Neutrophil (primary cell): Measurements from ENCODE around the gene LRRC42.
"Not testable (repeated sequence)": the region's sequence is repeated elsewhere in the genome, so short reads cannot be mapped to it uniquely, and the experiment has no call there.

Experiments used
- H3K27ac ChIP-seq: fragments of 200-600 bp; sonication (generic); 2 replicates; pipeline ENCODE4 v1.5.1; 2016; ENCODE audit warnings: mild to moderate bottlenecking, moderate library complexity
- H3K27me3 ChIP-seq: fragments of 200-600 bp; sonication (generic); 2 replicates; pipeline ENCODE4 v1.6.0; 2016; ENCODE audit warnings: mild to moderate bottlenecking
- H3K36me3 ChIP-seq: fragments of 200-600 bp; sonication (generic); 2 replicates; pipeline ENCODE4 v1.5.1; 2017
- H3K4me1 ChIP-seq, 2 experiments: fragments of 200-600 bp in 1 of 2; sonication (generic) in 1 of 2; 1 replicate in 1 of 2; 2 replicates in 1 of 2; pipeline versions ENCODE4 v1.5.1 to v1.6.1; 2013 to 2016; ENCODE audit warnings: low read depth in 1 of 2, low read length in 1 of 2, mild to moderate bottlenecking in 1 of 2, moderate library complexity in 1 of 2; ENCODE audit not compliant: control insufficient read depth in 1 of 2, insufficient read depth in 1 of 2
- H3K4me3 ChIP-seq, 2 experiments: fragments of 200-600 bp in 1 of 2; sonication (generic) in 1 of 2; 1 replicate in 1 of 2; 2 replicates in 1 of 2; pipeline ENCODE4 v1.5.1; 2013 to 2016; ENCODE audit warnings: low read depth in 1 of 2, low read length in 1 of 2, mild to moderate bottlenecking in 1 of 2, moderate library complexity in 1 of 2
- H3K9me3 ChIP-seq: fragments of 200-600 bp; sonication (generic); 2 replicates; pipeline ENCODE4 v1.5.1; 2016
- TF ChIP-seq, protein P1 (sequence below): fragments of 200-600 bp; sonication (generic); IDR thresholded peaks from 2 replicates; pipeline ENCODE4 v1.5.1; 2016; ENCODE audit warnings: antibody characterized with exemption

LRRC42 gene

DNA sequence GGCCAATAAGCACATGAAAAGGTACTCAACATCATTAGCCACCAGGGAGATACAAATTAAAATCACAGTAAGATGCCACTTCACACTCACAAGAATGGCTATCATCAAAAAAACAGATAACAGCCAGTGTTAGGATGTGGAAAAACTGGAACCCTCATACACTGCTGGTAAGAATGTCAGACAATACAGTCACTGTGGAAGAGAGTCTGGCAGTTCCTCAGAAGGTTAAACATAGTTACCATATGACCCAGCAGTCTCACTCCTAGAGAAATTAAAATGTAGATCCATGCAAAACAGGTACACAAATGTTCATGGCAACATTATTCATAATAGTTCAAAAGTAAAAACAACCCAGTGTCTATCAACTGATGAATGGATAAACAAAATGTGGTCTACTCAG, 38.6 kb downstream of the LRRC42 start:
- no peaks in the 10 kb centered on the region for H3K9me3 ChIP-seq
- no peak overlapping the region for H3K27ac ChIP-seq
- H3K4me1 ChIP-seq = peaks cover 11 to 14% of the 10 kb centered on the region in 2 experiments
- no peak overlapping the region for H3K4me3 ChIP-seq
- no peaks in the 10 kb centered on the region for H3K27me3 ChIP-seq
- H3K36me3 ChIP-seq = no peaks in the 10 kb centered on the region
- TF ChIP-seq, protein P1, sequence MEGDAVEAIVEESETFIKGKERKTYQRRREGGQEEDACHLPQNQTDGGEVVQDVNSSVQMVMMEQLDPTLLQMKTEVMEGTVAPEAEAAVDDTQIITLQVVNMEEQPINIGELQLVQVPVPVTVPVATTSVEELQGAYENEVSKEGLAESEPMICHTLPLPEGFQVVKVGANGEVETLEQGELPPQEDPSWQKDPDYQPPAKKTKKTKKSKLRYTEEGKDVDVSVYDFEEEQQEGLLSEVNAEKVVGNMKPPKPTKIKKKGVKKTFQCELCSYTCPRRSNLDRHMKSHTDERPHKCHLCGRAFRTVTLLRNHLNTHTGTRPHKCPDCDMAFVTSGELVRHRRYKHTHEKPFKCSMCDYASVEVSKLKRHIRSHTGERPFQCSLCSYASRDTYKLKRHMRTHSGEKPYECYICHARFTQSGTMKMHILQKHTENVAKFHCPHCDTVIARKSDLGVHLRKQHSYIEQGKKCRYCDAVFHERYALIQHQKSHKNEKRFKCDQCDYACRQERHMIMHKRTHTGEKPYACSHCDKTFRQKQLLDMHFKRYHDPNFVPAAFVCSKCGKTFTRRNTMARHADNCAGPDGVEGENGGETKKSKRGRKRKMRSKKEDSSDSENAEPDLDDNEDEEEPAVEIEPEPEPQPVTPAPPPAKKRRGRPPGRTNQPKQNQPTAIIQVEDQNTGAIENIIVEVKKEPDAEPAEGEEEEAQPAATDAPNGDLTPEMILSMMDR = no peak

DNA sequence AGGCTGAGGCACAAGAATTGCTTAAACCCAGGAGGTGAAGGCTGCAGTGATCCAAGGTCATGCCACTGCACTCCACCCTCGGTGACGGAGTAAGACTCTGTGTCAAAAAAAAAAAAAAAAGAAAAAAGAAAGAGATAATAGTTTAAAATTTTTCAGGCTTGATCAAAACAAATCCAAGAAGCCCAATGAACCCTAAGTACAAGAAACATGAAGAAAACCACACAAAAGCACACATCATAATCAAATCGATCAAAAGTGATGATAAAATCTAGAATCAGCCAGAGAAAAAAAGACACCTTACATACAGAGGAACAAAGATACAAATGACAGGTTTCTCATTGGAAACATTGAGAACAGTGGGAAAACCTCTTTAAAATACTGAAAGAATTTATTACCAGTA, 40.3 kb downstream of the LRRC42 start:
- TF ChIP-seq, protein P1 = no peak
- Histone ChIP-seq H3K27me3 (no peaks in the 10 kb centered on the region), H3K36me3 (no peaks in the 10 kb centered on the region), H3K4me3 (no peak overlapping the region), H3K4me1 (peaks cover 11 to 14% of the 10 kb centered on the region in 2 experiments), H3K27ac (no peak overlapping the region), H3K9me3 (no peaks in the 10 kb centered on the region)

DNA sequence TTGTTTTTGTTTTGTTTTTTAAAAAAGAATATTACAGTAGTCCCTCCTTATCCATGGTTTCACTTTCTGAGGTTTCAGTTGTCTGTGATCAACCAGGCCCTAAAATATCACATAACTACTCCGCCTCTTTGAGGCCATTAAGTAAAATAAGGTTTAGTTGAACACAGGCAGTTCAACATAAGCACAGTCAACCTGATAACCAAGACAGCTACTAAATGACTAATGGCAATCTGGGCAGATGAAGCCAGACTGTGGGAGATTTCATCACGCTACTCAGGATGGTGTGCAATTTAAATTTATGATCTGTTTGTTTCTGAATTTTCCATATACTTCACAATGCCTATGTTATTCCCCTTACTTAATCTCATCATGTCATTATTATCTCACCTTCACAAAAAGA, 41.7 kb downstream of the LRRC42 start:
- Histone ChIP-seq H3K4me1 (no peaks in the 10 kb centered on the region), H3K36me3 (no peaks in the 10 kb centered on the region), H3K27me3 (no peaks in the 10 kb centered on the region), H3K4me3 (no peak overlapping the region), H3K27ac (no peak overlapping the region), H3K9me3 (no peaks in the 10 kb centered on the region)
- TF ChIP-seq, protein P1 = no peak

DNA sequence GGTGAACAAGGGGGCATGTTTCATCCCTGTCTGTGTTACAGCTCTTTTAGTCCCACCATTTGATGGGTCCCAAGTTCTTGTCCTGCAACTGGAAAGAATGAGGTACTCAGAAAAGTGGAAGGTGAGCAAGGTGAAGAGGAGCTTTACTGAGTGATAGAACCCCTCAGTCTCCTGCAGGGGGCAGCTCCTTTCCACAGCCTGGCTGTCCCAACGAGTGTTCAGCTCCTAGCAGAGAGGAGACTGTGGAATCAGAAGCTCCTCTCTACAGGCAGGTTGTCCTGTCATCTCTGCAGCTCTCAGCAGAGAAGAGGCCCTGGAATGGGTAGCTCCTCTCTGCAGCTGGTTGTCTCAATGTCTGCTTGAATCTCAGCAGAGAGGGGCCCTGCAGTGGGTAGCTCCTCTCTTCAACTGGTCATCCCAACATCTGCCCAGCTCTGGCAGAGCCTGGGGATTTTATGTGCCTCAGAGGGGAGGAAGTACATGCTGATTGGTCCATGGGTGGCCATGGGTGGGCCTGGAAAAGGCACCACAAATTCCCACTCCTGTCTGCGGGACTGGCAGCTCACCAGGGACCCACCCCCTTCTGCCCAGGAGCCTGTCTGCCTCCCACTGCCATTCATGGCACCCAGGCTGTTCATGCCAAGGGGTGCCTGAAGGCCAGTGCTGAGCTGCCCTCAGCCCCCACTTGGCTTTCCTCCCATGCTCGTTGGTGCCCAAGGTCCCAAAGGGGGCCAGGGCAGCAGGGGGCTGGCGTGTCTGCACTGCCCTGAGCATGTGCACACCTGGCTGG, 46.1 kb downstream of the LRRC42 start:
- Histone ChIP-seq H3K9me3 (no peaks in the 10 kb centered on the region), H3K4me3 (no peak overlapping the region), H3K4me1 (no peaks in the 10 kb centered on the region), H3K27ac (no peak overlapping the region), H3K27me3 (no peaks in the 10 kb centered on the region), H3K36me3 (no peaks in the 10 kb centered on the region)
- TF ChIP-seq, protein P1 = no peak

DNA sequence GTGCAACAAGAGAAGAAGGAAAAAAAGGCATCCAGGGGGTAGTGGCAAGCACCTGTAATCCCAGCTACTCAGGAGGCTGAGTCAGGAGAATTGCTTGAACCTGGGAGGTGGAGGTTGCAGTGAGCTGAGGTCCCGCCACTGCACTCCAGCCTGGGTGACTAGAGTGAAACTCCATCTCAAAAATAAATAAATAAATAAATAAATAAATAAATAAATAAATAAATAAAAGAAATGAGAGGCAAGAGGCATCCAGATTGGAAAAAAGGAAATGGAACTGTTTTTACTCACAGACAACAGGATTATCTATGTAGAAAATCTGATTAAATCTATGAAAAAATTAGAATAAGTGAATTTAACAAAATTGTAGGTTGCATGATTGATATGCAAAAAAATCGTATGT, 48.4 kb downstream of the LRRC42 start:
- H3K4me3 ChIP-seq, H3K36me3 ChIP-seq, H3K4me1 ChIP-seq, H3K27me3 ChIP-seq, H3K27ac ChIP-seq, H3K9me3 ChIP-seq: not testable (repeated sequence)

DNA sequence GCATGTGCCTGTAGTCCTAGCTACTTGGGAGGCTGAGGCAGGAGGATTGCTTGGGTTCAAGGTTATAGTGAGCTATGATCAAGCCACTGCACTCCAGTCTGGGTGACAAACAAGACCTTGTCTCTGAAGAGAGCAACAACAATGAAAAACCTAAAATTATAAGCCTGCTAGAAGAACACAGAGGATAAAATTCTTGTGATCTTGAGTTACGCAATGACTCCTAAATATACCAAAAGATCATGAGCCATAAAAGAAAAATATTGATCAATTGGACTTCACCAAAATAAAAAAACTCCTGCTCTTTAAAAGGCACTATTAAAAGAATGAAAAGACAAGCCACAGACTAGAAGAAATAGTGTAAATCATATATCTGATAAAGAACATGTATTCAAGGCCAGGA, 49.5 kb downstream of the LRRC42 start:
- Histone ChIP-seq H3K9me3 (no peaks in the 10 kb centered on the region), H3K27me3 (no peaks in the 10 kb centered on the region), H3K27ac (no peak overlapping the region), H3K4me3 (no peak overlapping the region), H3K36me3 (no peaks in the 10 kb centered on the region), H3K4me1 (no peaks in the 10 kb centered on the region)
- TF ChIP-seq, protein P1 = no peak
